Measurements from ENCODE around the gene ZER1. TPM values are rescaled to one million over a fixed set of nuclear protein-coding genes. Genes with fewer than 3 reads are reported as not detected.
"Not testable (repeated sequence)": the region's sequence is repeated elsewhere in the genome, so short reads cannot be mapped to it uniquely, and the experiment has no call there.

Gene ZER1
- total RNA-seq, 1 donor from 2014 or later: 37.2 TPM

DNA sequence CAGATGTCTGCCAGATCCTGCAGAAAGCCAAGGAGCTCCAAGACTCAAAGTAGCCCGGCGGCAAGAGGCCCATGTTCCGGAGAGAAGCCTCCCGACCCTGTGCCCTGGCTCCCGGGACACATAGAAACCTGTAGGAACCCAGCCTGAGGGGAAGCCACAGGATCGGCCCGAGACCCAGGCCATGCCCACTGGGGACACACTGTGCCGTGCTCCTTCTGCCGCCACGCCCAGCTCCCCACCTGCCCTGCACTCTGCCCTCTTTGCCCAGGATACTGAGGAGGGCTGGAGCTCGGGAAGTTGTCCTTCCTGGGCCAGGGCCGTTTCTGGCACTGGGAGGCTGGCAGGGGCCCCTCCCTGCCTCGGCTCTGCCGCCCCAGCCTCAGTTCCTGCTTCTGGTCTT, 36.1 kb upstream of the ZER1 start:
- peaks cover 12% of the 10 kb centered on the region for H3K36me3 Mint-ChIP-seq
- no peaks in the 10 kb centered on the region for H3K9me3 Mint-ChIP-seq
- no peak overlapping the region for H3K27ac Mint-ChIP-seq
- no peak for DNase-seq (ENCODE audit: low spot score in 2 of 2, unreplicated experiment in 2 of 2)
- H3K4me3 Mint-ChIP-seq: no peak overlapping the region
- peaks cover 4% of the 10 kb centered on the region for H3K4me1 Mint-ChIP-seq
- TF ChIP-seq, protein P1, sequence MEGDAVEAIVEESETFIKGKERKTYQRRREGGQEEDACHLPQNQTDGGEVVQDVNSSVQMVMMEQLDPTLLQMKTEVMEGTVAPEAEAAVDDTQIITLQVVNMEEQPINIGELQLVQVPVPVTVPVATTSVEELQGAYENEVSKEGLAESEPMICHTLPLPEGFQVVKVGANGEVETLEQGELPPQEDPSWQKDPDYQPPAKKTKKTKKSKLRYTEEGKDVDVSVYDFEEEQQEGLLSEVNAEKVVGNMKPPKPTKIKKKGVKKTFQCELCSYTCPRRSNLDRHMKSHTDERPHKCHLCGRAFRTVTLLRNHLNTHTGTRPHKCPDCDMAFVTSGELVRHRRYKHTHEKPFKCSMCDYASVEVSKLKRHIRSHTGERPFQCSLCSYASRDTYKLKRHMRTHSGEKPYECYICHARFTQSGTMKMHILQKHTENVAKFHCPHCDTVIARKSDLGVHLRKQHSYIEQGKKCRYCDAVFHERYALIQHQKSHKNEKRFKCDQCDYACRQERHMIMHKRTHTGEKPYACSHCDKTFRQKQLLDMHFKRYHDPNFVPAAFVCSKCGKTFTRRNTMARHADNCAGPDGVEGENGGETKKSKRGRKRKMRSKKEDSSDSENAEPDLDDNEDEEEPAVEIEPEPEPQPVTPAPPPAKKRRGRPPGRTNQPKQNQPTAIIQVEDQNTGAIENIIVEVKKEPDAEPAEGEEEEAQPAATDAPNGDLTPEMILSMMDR (IDR thresholded peaks at IDR 0.05; ENCODE audit: unreplicated experiment): no peak
- H3K27me3 Mint-ChIP-seq (ENCODE audit: low read depth): no peaks in the 10 kb centered on the region

DNA sequence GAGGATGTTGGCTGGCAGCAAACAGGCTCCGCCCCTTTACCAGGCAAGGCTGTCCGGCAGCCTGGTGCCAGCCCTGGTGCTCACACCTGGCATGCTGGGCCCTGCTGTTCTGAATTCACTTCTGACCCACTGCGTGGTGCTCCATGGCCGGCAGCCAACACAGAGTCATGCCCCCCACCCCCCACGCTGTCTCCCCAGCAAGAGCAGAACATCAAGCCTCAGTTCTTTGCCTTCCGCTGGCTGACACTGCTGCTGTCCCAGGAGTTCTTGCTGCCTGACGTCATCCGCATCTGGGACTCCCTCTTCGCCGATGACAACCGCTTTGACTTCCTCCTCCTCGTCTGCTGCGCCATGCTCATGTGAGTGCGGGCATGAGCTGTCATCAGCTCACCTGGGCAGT, 33.9 kb upstream of the ZER1 start:
- Mint-ChIP-seq H3K4me1 (no peaks in the 10 kb centered on the region), H3K9me3 (no peaks in the 10 kb centered on the region), H3K4me3 (no peak overlapping the region), H3K27ac (no peak overlapping the region), H3K27me3 (ENCODE audit: low read depth) (no peaks in the 10 kb centered on the region), H3K36me3 (peaks cover 21% of the 10 kb centered on the region)
- TF ChIP-seq, protein P1 (IDR thresholded peaks at IDR 0.05; ENCODE audit: unreplicated experiment): no peak
- DNase-seq (ENCODE audit: low spot score in 2 of 2, unreplicated experiment in 2 of 2): no peak

DNA sequence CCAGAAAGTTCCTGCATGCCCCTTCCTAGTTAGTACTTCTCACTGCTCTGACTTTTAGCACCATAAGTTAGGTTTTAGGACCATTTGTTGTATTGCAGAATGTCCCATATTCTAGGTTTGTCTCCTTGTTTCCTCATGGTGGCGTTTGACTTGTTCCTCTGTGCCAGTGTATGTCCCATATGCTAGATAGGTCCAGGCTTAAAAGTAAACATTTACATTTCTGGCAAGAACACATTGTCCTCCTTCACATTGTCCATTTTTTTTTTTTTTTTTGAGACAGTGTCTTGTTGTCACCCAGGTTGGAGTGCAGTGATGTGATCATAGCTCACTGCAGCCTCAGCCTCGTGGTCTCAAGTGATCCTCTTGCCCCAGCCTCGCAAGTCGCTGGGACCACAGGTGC, 30.8 kb upstream of the ZER1 start:
- Mint-ChIP-seq H3K27ac (no peak overlapping the region), H3K4me1 (no peaks in the 10 kb centered on the region), H3K27me3 (ENCODE audit: low read depth) (no peaks in the 10 kb centered on the region), H3K36me3 (peaks cover 30% of the 10 kb centered on the region), H3K4me3 (no peak overlapping the region), H3K9me3 (no peaks in the 10 kb centered on the region)
- TF ChIP-seq, protein P1 (IDR thresholded peaks at IDR 0.05; ENCODE audit: unreplicated experiment): no peak
- no peak for DNase-seq (ENCODE audit: low spot score in 2 of 2, unreplicated experiment in 2 of 2)

DNA sequence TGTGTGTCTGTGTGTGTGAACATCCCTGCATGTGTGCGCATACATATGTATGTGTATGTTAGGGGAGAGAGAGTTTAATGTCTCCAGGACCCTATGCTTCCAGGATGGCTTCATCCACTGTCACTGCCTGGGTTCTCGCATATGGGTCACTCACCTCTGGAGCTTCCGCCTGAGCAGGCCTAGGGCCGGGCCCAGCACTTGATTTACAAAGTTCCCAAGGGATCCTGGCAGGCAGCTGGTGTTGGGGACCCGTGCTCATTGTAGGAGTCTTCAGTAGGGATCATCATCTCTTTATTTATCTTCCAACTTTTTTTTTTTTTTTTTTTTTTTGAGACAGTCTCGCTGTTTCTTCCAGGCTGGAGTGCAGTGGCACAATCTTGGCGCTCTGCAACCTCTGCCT, 28.3 kb upstream of the ZER1 start:
- TF ChIP-seq, protein P1 (IDR thresholded peaks at IDR 0.05; ENCODE audit: unreplicated experiment): no peak
- no peak overlapping the region for H3K4me3 Mint-ChIP-seq
- no peak for DNase-seq (ENCODE audit: low spot score in 2 of 2, unreplicated experiment in 2 of 2)
- no peaks in the 10 kb centered on the region for H3K4me1 Mint-ChIP-seq
- no peaks in the 10 kb centered on the region for H3K9me3 Mint-ChIP-seq
- H3K36me3 Mint-ChIP-seq: peaks cover 27% of the 10 kb centered on the region
- H3K27me3 Mint-ChIP-seq (ENCODE audit: low read depth): no peaks in the 10 kb centered on the region
- no peak overlapping the region for H3K27ac Mint-ChIP-seq

DNA sequence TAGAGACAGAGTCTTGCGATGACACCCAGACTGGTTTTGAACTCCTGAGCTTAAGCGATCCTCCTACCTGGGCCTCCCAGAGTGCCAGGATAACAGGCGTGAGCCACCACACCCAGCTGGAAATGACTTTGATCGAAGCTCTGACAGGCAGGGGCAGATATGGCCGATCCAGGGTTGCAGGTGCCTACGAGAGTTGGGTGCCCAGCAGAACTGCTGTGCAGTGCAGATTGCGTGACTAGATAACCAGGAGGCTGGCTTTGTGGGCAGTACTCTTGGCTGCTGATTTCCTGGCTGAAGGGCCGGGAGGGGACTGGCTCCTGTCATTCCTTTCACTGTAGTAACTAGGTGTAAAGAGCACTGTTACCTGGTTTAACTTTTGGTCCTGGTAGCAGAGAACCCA, 27.2 kb upstream of the ZER1 start:
- no peak for DNase-seq (ENCODE audit: low spot score in 2 of 2, unreplicated experiment in 2 of 2)
- no peaks in the 10 kb centered on the region for H3K9me3 Mint-ChIP-seq
- TF ChIP-seq, protein P1 (IDR thresholded peaks at IDR 0.05; ENCODE audit: unreplicated experiment): no peak
- H3K4me3 Mint-ChIP-seq: no peak overlapping the region
- H3K27me3 Mint-ChIP-seq (ENCODE audit: low read depth): no peaks in the 10 kb centered on the region
- no peaks in the 10 kb centered on the region for H3K4me1 Mint-ChIP-seq
- peaks cover 25% of the 10 kb centered on the region for H3K36me3 Mint-ChIP-seq
- H3K27ac Mint-ChIP-seq: no peak overlapping the region

DNA sequence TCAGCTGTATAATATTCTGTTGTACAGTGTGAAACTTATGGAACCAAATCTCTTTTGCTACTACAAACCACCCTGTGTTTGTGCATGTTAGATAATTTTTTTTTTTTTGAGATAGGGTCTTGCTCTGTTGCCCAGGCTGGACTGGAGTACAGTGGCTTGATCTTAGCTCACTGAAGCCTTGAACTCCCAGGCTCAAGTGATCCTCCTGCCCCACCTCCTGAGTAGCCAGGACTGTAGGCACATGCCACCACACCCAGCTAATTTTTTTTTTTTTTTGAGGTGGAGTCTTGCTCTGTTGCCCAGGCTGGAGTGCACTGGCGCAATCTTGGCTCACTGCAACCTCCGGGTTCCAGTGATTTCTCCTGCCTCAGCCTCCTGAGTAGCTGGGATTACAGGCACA, 23.2 kb upstream of the ZER1 start:
- not testable (repeated sequence) for DNase-seq (ENCODE audit: low spot score in 2 of 2, unreplicated experiment in 2 of 2); H3K4me3 Mint-ChIP-seq; H3K9me3 Mint-ChIP-seq; H3K27me3 Mint-ChIP-seq (ENCODE audit: low read depth); H3K27ac Mint-ChIP-seq; H3K4me1 Mint-ChIP-seq
- peaks cover 20% of the 10 kb centered on the region for H3K36me3 Mint-ChIP-seq

Measured in mesothelial cell of epicardium (in vitro differentiated cells).